MM.1S (cell line): ENCODE data around the gene MYH15.

ENCODE experiments used
- DNase-seq: peaks from one replicate; pipeline ENCODE4 v3.0.0-alpha.2; 2015
- H2AFZ ChIP-seq: fragments of 300-600 bp; sonication (generic); 2 replicates; pipeline ENCODE4 v1.6.0; 2016; ENCODE audit warnings: antibody characterized with exemption, low read length
- H3F3A ChIP-seq: fragments of 300-600 bp; sonication (generic); 2 replicates; pipeline ENCODE4 v1.6.1; 2016; ENCODE audit warnings: mild to moderate bottlenecking, antibody characterized with exemption, low read length, moderate library complexity, mixed read lengths; ENCODE audit not compliant: insufficient read depth
- H3K27ac ChIP-seq: fragments of 300-600 bp; sonication (generic); 2 replicates; pipeline ENCODE4 v1.5.1; 2016; ENCODE audit warnings: mild to moderate bottlenecking, low read length
- H3K27me3 ChIP-seq: fragments of 300-600 bp; sonication (generic); replicated peaks from 2 replicates; pipeline ENCODE4 v1.6.0; 2016; ENCODE audit warnings: low read length; ENCODE audit not compliant: insufficient read depth
- H3K36me3 ChIP-seq: fragments of 300-600 bp; sonication (generic); replicated peaks from 2 replicates; pipeline ENCODE4 v1.6.1; 2016; ENCODE audit warnings: mild to moderate bottlenecking, low read length, mixed read lengths; ENCODE audit not compliant: insufficient read depth
- H3K4me1 ChIP-seq: fragments of 300-600 bp; sonication (generic); 2 replicates; pipeline ENCODE4 v1.6.1; 2016; ENCODE audit warnings: low read length, mixed read lengths
- H3K4me2 ChIP-seq: fragments of 300-600 bp; sonication (generic); 2 replicates; pipeline ENCODE4 v1.6.0; 2016; ENCODE audit warnings: low read depth, low read length
- H3K4me3 ChIP-seq: fragments of 300-600 bp; sonication (generic); 2 replicates; pipeline ENCODE4 v1.5.1; 2016; ENCODE audit warnings: low read length, mixed read lengths
- H3K79me2 ChIP-seq: fragments of 300-600 bp; sonication (generic); 2 replicates; pipeline ENCODE4 v1.6.1; 2016; ENCODE audit warnings: mixed run types, low read length, mixed read lengths
- H3K9ac ChIP-seq: fragments of 300-600 bp; sonication (generic); 2 replicates; pipeline ENCODE4 v1.6.1; 2016; ENCODE audit warnings: low read length, mixed read lengths
- H3K9me2 ChIP-seq: fragments of 300-600 bp; sonication (generic); replicated peaks from 2 replicates; pipeline ENCODE4 v1.6.1; 2016; ENCODE audit warnings: mild to moderate bottlenecking, low read length, mixed read lengths; ENCODE audit not compliant: insufficient read depth
- H3K9me3 ChIP-seq: fragments of 300-600 bp; sonication (generic); replicated peaks from 2 replicates; pipeline ENCODE4 v1.6.1; 2016; ENCODE audit warnings: mild to moderate bottlenecking, low read length, mixed read lengths; ENCODE audit not compliant: insufficient read depth
- H4K20me1 ChIP-seq: fragments of 300-600 bp; sonication (generic); 2 replicates; pipeline ENCODE4 v1.6.1; 2016; ENCODE audit warnings: mild to moderate bottlenecking, low read length, moderate library complexity, mixed read lengths; ENCODE audit not compliant: insufficient read depth
- CTCF ChIP-seq: fragments of 300-600 bp; sonication (generic); IDR thresholded peaks from 2 replicates; pipeline ENCODE4 v1.5.1; 2016; ENCODE audit warnings: antibody characterized with exemption, low read length, mixed read lengths
- EZH2 ChIP-seq: fragments of 300-600 bp; sonication (generic); optimal IDR thresholded peaks from 2 replicates; pipeline ENCODE3; 2017; ENCODE audit warnings: low read depth, mild to moderate bottlenecking, antibody characterized with exemption, low read length, mixed read lengths
- EZH2phosphoT487 ChIP-seq: fragments of 300-600 bp; sonication (generic); IDR thresholded peaks from 2 replicates; pipeline ENCODE4 v1.6.1; 2018; ENCODE audit warnings: antibody characterized with exemption, low read length

MYH15 gene

GRCh38 chr3:108453565-108453964 is 56.8 kb downstream of the MYH15 start:
- Histone ChIP-seq H3K4me1 (no peaks in the 10 kb centered on the region), H3F3A (no peaks in the 10 kb centered on the region), H3K36me3 (no peaks in the 10 kb centered on the region), H3K27me3 (no peaks in the 10 kb centered on the region), H3K27ac (no peak overlapping the region), H3K9ac (no peak overlapping the region), H4K20me1 (no peaks in the 10 kb centered on the region), H2AFZ (no peak overlapping the region), H3K9me2 (no peaks in the 10 kb centered on the region), H3K4me2 (no peak overlapping the region), H3K79me2 (no peaks in the 10 kb centered on the region), H3K4me3 (no peak overlapping the region), H3K9me3 (no peaks in the 10 kb centered on the region)
- no peak for TF ChIP-seq CTCF
- no peak for DNase-seq

DNA sequence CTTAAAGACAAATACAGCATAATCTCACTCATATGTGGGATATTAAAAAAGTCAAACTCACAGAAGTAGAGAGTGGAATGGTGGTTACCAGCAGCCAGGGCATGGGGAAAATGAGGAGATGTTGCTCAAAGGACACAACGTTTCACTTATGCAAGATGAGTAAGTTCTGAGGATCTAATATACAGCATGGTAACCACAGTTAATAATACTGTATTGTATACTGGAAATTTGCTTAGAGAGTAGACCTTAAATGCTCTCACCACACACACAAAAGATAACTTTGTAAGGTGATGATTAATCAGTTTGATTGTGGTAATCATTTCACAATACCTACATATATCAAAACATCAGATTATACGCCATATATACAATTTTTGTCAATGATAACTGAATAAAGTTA is 60.0 kb downstream of the MYH15 start:
- H3K79me2 ChIP-seq, result no peaks in the 10 kb centered on the region
- no peak for DNase-seq

GRCh38 chr3:108448593-108448992 is 61.8 kb downstream of the MYH15 start:
- no peak for DNase-seq
- Histone ChIP-seq H3K79me2 (no peaks in the 10 kb centered on the region), H3K27me3 (no peaks in the 10 kb centered on the region), H3K4me2 (no peak overlapping the region), H3F3A (no peaks in the 10 kb centered on the region), H2AFZ (no peak overlapping the region), H3K4me3 (no peak overlapping the region), H3K27ac (no peak overlapping the region), H3K9me2 (no peaks in the 10 kb centered on the region), H3K36me3 (no peaks in the 10 kb centered on the region), H3K9ac (no peak overlapping the region), H3K4me1 (no peaks in the 10 kb centered on the region), H3K9me3 (no peaks in the 10 kb centered on the region; the same call in 1 of the 2 replicates), H4K20me1 (no peaks in the 10 kb centered on the region)
- TF ChIP-seq EZH2 (no peak), EZH2phosphoT487 (no peak), CTCF (no peak)

More for the DNA sequence above, 60.0 kb downstream of the MYH15 start:
- Histone ChIP-seq H3K36me3 (no peaks in the 10 kb centered on the region), H3K9me2 (no peaks in the 10 kb centered on the region), H3K4me1 (no peaks in the 10 kb centered on the region), H3K27me3 (no peaks in the 10 kb centered on the region), H3K9me3 (no peaks in the 10 kb centered on the region; the same call in 1 of the 2 replicates), H3K27ac (no peak overlapping the region), H4K20me1 (no peaks in the 10 kb centered on the region), H3K4me3 (no peak overlapping the region), H3K4me2 (no peak overlapping the region), H2AFZ (no peak overlapping the region), H3F3A (no peaks in the 10 kb centered on the region), H3K9ac (no peak overlapping the region)
- TF ChIP-seq CTCF (no peak), EZH2phosphoT487 (no peak), EZH2 (no peak)
